GM12878 (cell line): ENCODE data around the gene ZAR1L. TPM values are rescaled to one million over a fixed set of nuclear protein-coding genes. Genes with fewer than 3 reads are reported as not detected.
A peak's percentile ranks its signal among the peaks of the same experiment; 100 is the strongest.

ENCODE experiments used
- BCLAF1 ChIP-seq: fragments of 450-650 bp; IDR thresholded peaks from 2 replicates; pipeline ENCODE4 v1.6.1; 2017; ENCODE audit warnings: antibody characterized with exemption, mild to moderate bottlenecking, moderate library complexity
- CBX5 ChIP-seq: sonication (generic); IDR thresholded peaks from 2 replicates; pipeline ENCODE4 v1.6.1; 2016; ENCODE audit warnings: low read depth, moderate library complexity, mild to moderate bottlenecking, inconsistent platforms
- CEBPZ ChIP-seq: fragments of 150-350 bp; IDR thresholded peaks from 2 replicates; pipeline ENCODE4 v1.6.1; 2016; ENCODE audit warnings: low read depth, low read length
- EZH2 ChIP-seq: IDR thresholded peaks from 2 replicates; pipeline ENCODE4 v1.6.1; 2012; ENCODE audit warnings: low read depth, mild to moderate bottlenecking, control low read depth, inconsistent platforms, low read length, borderline replicate concordance; ENCODE audit not compliant: control insufficient read depth
- JUNB ChIP-seq: IDR thresholded peaks from 2 replicates; pipeline ENCODE4 v1.6.1; 2016; ENCODE audit warnings: antibody characterized with exemption, mild to moderate bottlenecking
- MEF2B ChIP-seq: fragments of 450-650 bp; IDR thresholded peaks from 2 replicates; pipeline ENCODE4 v1.6.1; 2018; ENCODE audit warnings: mild to moderate bottlenecking, moderate library complexity; ENCODE audit not compliant: partially characterized antibody, poor library complexity, severe bottlenecking
- MTA3 ChIP-seq: IDR thresholded peaks from 2 replicates; pipeline ENCODE4 v1.6.1; 2012; ENCODE audit warnings: low read length, inconsistent platforms, borderline replicate concordance
- NFIC ChIP-seq: IDR thresholded peaks from 2 replicates; pipeline ENCODE4 v1.6.1; 2012; ENCODE audit warnings: low read depth, mild to moderate bottlenecking, inconsistent platforms, low read length, moderate library complexity
- NR2C2 ChIP-seq: IDR thresholded peaks from 2 replicates; pipeline ENCODE4 v1.6.1; 2011; ENCODE audit warnings: borderline replicate concordance, low read depth; ENCODE audit not compliant: control insufficient read depth, insufficient read length
- NRF1 ChIP-seq: conservative IDR thresholded peaks from 2 replicates; pipeline ENCODE4 v1.6.1; 2011; ENCODE audit warnings: mild to moderate bottlenecking, low read depth, low read length, improper control_type of control experiment
- PKNOX1 ChIP-seq: fragments of 450-650 bp; IDR thresholded peaks from 2 replicates; pipeline ENCODE4 v1.6.1; 2016; ENCODE audit warnings: mild to moderate bottlenecking
- RBBP5 ChIP-seq: fragments of 200-600 bp; sonication (generic); conservative IDR thresholded peaks from 2 replicates; pipeline ENCODE4 v1.6.1; 2016
- RUNX3 ChIP-seq: IDR thresholded peaks from 2 replicates; pipeline ENCODE4 v1.6.1; 2012; ENCODE audit warnings: low read length, inconsistent platforms
- SKIL ChIP-seq: fragments of 450-650 bp; IDR thresholded peaks from 2 replicates; pipeline ENCODE4 v1.6.1; 2017; ENCODE audit warnings: mild to moderate bottlenecking, low read depth, inconsistent platforms; ENCODE audit not compliant: poor library complexity, severe bottlenecking
- STAT3 ChIP-seq: IDR thresholded peaks from 2 replicates; pipeline ENCODE4 v1.6.1; 2011; ENCODE audit warnings: low read depth, low read length, improper control_type of control experiment
- SUPT20H ChIP-seq: IDR thresholded peaks from 2 replicates; pipeline ENCODE4 v1.6.1; 2011; ENCODE audit warnings: low read depth, mild to moderate bottlenecking, low read length, moderate library complexity, borderline replicate concordance; ENCODE audit not compliant: control insufficient read depth
- ZSCAN29 ChIP-seq: fragments of 450-650 bp; IDR thresholded peaks from 2 replicates; pipeline ENCODE4 v1.6.1; 2017; ENCODE audit warnings: mild to moderate bottlenecking, moderate library complexity
- polyA plus RNA-seq, 11 experiments: library from polyadenylated mRNA; depleted of rRNA in 4 of 11; unstranded in 6 of 11; stranded (reverse) in 5 of 11; fragments of >200 nt; fragmentation: Nextera tagmentation in 4 of 11; fragmentation: Illumina TruSeq in 1 of 11; extraction: Ambion mirVana in 4 of 11; extraction: Trizol in 1 of 11; gene quantifications; 1 replicate in 1 of 11; 2 replicates in 10 of 11; pipeline versions ENCODE4 v1.2.1 to v1.2.3, GENCODE V29; 2011 to 2016; ENCODE audit warnings: inconsistent platforms in 2 of 11, missing spikeins in 2 of 11, low read depth in 1 of 11
- total RNA-seq, 4 experiments: library from RNA; depleted of rRNA in 3 of 4; stranded (reverse); fragments of >200 nt in 3 of 4; fragmentation: Illumina TruSeq in 1 of 4; extraction: Trizol in 1 of 4; gene quantifications; 2 replicates each; pipeline versions ENCODE4 v1.2.1 to v1.2.3, GENCODE V29; 2013 to 2021

Gene ZAR1L
- total and polyA plus RNA-seq, 10 of the 15 experiments (the other 5 are each of a cell fraction or from before 2014, with no cell fraction given): 0.05 to 0.34 (median 0.17) TPM; not detected in 6

- TF ChIP-seq PKNOX1 (peak; percentile 23; the same call in 1 of the 2 replicates), NR2C2 (no peak), SUPT20H (no peak), NFIC (no peak; the same call in 1 of the 2 replicates), JUNB (no peak), MEF2B (peak; percentile 41), SKIL (no peak), CBX5 (0 out of 2 replicates have a peak, but pooled peaks have one; percentile 27), MTA3 (no peak), ZSCAN29 (no peak), NRF1 (peak; percentile 17; the same call in 1 of the 2 replicates), BCLAF1 (no peak), RUNX3 (peak; percentile 47), CEBPZ (no peak), EZH2 (no peak), RBBP5 (no peak), STAT3 (no peak)
Observed at GRCh38 chr13:32315238-32316027, at the start of gene ZAR1L, which contains the start of gene BRCA2 (continued).
